ENCODE results near the gene FBXL16. TPM values are rescaled to one million over a fixed set of nuclear protein-coding genes. Genes with fewer than 3 reads are reported as not detected.

FBXL16 gene
- total RNA-seq (2022; extraction: Qiagen RNA extraction): 2.7 to 5.7 TPM (median 5.3 TPM) in 5 replicates

DNA sequence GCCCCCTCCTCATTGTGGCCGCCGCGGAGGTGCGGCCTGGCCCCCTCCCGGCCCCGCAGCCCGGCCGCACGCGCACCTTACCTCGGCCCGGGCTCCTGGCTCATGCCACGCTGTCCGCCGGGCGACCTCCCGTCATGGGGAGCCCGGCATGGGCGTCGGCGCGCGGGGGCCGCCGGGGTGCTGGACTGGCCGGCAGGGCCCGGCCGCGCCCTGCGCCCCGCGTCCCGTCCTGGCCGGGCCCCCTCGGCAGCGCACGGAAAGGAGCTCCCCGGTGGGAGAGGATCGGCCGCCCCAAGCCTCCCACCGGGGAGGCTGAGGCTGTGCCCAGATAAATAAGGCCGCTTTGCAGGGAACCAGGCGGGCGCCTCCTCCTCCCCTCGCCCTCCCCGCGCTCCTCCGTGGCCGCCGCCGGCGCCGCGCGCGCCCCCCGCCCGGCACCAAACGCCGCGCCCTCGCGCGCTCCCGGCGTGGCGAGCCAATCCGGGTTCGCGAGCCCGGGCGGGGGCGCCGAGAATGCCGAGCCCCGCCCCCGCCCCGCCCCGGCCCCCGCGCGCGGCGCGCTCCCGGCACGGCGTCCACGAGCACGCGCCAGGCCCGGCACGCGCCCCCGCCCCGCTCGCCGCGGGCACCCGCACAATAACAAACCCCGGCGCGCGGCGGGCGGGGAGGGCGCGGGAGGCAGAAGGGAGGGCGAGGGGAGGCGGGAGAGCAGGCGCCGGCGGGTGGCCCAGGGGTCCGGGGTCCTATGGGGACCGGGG, at the start of gene FBXL16:
Gene FBXL16, minus strand, starts transcription at position 371 of the 758 bp plus-strand sequence. CDS start 8,396 bp downstream, outside the sequence.

GRCh38 chr16:740764-741505, 35.3 kb upstream of the FBXL16 start, which contains the start of gene CIAO3:
TSS of gene CIAO3 (minus strand) at chr16:740997. CDS start at chr16:740985, 12 bp downstream.

DNA sequence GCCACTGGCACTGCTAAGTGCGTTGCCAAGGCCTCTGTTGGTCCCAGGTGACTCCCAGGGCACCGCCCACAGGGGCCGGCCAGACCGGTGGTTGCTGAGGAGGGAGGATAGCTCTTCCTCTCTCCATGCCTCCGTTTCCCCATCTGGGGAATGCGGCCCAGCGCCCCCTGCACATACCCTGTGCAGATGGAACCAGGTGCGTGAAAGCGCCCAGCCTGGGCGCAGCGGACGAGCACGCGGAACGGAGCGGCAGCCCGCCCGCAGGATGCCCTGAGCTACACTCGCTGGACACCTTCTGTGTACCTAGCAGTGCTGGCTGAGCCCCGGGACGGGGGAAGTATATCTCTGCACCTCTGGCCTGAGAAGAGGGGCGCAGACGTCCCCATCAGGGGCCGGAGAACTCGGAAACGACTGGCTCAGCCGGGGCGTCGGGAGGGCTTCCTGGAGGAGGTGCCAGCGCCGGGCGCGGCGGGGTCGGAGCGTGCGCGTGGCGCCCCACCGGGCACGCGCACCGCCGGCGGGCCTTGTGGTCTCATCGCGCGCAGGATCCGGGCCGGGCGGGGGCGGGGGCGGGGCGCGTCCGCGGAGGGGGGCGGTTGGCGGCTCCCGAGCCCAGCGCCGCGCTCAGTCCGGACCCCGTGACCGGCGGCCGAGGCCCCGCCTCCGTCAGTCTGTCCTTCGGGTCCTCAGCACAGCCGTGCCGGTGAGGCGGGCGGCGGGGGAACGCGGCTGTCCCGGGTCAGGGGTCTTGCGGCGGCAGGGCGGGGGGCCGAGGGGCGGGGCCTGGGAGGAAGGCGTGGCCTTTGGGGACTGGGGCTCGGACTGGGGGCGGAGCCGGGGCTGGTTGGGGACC, 21.1 kb upstream of the FBXL16 start, which contains the start of the genes CCDC78 and HAGHL:
Gene CCDC78, minus strand, starts transcription at position 6 of the 853 bp plus-strand sequence. CDS start 76 bp downstream, outside the sequence.
Gene HAGHL, plus strand, starts transcription at position 669 of the 853 bp plus-strand sequence. CDS start 404 bp downstream, outside the sequence.

GRCh38 chr16:720990-721764, 15.6 kb upstream of the FBXL16 start, which contains the start of gene ANTKMT:
TSS of gene ANTKMT (plus strand) at chr16:721146. CDS start at chr16:721275, 129 bp downstream.

DNA sequence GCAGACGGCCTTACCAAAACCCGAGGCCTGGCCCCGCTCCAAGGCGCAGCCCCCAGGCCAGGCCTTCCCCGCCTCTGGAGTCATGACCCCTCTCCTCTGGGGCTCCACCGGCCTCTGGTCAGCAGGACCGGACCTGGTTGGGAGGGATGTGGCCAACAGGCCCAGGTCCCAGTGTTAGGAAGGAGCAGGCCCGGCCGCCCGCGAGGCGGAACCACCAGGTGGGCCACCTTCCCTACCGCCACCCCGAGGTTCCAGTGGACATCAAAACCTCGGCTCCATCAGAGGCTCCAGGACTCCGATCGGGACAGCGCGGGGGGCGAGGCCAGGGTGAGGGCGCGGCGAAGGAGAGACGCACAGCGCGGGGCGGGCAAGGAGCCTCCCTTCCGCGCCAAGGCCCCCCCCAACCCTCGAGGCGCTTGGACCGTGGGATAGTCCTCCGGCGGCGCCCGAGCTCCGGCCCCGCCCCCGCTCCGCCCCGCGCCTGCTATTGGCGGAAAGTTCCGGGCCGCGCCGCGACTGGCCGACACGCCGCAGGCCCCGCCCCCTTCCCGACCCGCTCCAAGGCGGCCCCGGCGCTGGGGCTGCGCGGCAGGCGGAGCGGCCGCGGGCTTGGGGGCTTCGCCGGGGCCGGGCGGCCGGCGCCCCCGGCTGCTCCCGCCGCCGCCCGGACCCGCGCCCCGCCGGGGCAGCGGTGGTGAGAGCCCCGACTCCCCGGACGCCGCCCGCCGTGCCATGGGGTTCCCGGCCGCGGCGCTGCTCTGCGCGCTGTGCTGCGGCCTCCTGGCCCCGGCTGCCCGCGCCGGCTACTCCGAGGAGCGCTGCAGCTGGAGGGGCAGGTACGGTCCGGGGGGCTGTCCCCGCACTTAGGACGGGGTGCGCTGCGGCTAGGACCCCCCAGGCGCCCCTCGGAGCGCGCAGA, 9.2 kb upstream of the FBXL16 start, which contains the start of gene METRN:
Gene METRN, plus strand, starts transcription at position 561 of the 919 bp plus-strand sequence. Its CDS starts 172 bp downstream, at position 733.

DNA sequence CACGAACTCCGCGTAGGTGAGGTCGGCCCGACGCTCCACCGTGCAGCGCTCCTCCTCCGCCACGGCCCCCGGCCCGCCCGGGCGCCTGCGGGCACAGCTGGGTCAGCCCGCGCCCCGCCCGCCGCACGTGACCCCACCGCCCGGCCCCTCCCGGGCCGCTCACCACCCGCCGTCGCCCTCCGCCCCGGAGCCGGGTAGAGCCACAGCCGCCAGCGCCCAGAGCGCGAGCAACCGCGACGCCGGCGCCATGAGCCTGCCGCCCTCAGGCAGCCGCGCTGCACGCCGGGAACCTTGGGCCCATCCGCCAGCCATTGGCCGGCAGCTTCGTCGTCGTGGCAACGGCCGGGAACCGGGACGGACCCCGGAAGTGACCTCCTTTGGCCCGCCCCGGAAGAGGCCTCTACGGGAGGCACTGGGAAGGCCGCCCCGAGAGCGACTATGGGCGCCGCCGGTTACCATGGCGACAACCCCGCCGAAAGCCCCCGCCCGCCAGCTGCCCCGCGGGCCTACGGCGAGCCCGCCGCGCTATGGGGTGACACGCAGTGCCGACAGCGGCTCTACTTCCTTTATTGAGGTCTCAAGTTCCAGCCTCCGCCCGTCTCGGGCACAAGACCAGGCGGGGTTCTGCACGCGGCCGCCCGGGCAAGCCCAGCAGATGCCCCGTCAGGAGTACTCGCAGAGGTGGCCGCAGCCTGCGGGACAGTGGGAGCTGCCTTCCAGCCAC, 21.4 kb downstream of the FBXL16 start, which contains the start of gene JMJD8:
Gene JMJD8, minus strand, starts transcription at position 264 of the 724 bp plus-strand sequence. Its CDS starts 15 bp downstream, at position 249.

GRCh38 chr16:679814-680624, 25.6 kb downstream of the FBXL16 start, which contains the start of gene STUB1:
TSS of gene STUB1 (plus strand) at chr16:680410. CDS start at chr16:680526, 116 bp downstream.

GRCh38 chr16:674968-675883, 30.4 kb downstream of the FBXL16 start, which contains the start of gene RHBDL1:
TSS of gene RHBDL1 (plus strand) at chr16:675671. CDS start at chr16:675791, 120 bp downstream.

DNA sequence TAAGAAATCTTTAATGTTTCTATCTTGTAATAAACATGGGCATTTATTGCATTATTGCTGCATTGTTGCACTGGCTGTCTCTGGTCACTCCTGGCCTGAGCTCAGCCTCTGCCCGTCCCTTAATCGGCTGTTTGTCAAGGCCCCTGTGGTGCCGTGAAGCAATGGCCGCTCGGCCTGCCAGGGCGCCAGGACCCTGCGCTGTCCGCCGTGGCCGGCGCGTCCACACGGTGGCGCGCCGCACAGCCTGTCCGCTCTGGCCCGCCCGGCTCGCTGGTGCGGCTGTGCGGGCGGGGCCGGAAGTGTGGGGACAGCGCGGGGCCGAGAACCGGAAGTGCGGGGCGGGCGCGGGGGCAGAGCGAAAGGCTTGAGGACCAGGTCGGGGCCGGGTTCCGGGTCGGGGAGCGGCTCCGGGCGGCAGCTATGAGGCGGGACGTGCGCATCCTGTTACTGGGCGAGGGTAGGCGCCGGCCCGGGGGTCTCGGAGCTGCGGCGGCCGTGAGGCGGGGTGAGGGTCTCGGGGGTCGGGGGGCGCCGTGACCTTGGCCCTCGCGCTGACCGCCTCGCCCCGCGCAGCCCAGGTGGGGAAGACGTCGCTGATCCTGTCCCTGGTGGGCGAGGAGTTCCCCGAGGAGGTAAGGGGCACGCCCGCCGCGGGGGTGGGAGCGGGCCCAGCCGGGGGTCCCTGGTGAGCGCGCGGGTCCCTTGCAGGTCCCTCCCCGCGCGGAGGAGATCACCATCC, 37.7 kb downstream of the FBXL16 start, which contains the start of gene RHOT2:
Gene RHOT2, plus strand, starts transcription at position 353 of the 739 bp plus-strand sequence. Its CDS starts 68 bp downstream, at position 421.

DNA sequence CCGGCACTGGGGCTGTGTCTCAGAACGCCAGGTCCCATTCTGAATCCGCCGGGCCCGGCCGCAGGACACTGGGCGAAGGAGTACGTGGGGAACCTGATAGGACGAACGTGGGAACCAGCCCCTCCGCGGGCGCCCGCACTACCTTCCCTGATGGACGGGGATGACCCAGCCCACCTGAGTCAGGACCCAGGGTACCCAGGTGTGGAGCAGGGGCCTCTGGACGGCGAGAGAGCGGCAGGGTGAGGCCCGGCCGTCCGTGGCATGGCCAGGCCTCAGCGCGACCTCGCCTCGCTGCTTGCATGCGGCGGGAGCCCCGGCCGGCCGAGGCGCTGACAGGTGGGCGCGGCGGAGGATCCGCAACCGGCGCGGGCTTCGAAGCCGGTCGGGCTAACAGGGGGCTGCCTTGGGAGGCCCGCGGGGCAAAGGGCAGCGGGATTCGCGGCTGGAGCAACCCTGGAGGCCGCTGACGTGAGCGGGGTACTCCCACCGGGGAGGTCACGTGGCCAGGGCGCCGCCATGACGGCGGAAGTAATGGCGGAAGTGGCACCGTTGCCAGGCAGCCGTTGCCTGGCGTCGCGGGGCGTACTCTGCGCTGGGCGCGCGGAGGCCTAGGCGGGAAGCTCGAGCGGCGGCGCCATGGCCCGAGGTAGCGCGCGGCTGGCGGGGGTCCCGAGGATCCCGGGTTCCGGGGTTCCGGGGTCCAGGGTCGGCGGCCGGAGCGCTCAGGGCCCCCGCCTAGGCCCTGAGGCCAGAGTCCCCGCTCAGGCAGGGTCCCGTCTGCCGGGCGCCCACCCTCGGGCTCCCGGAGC, 56.6 kb downstream of the FBXL16 start, which contains the start of gene WDR90:
Gene WDR90, plus strand, starts transcription at position 585 of the 809 bp plus-strand sequence. Its CDS starts 52 bp downstream, at position 637.

Other genes with a start within 250 kb of the FBXL16 start
- 43.1 to 85.3 TPM (median 79.8 TPM) in 5 replicates for gene CAPN15, start 178.1 kb downstream of the FBXL16 start, total RNA-seq (2022; extraction: Qiagen RNA extraction)
- gene PRR35, start 145.4 kb downstream of the FBXL16 start, total RNA-seq (2022; extraction: Qiagen RNA extraction): 0.11 to 0.21 TPM (median 0.16 TPM) in 5 replicates
- gene NHLRC4, start 138.8 kb downstream of the FBXL16 start, total RNA-seq (2022; extraction: Qiagen RNA extraction): 0.18 to 0.31 TPM (median 0.23 TPM) in 5 replicates
- gene PIGQ, start 135.8 kb downstream of the FBXL16 start, total RNA-seq (2022; extraction: Qiagen RNA extraction): 29.7 to 46.5 TPM (median 42.0 TPM) in 5 replicates
- gene RAB40C, start 115.7 kb downstream of the FBXL16 start, total RNA-seq (2022; extraction: Qiagen RNA extraction): 13.6 to 21.0 TPM (median 19.8 TPM) in 5 replicates
- gene WFIKKN1, start 74.8 kb downstream of the FBXL16 start, total RNA-seq (2022; extraction: Qiagen RNA extraction): 0.10 to 0.22 TPM (median 0.17 TPM) in 5 replicates
- gene METTL26, start 69.5 kb downstream of the FBXL16 start, total RNA-seq (2022; extraction: Qiagen RNA extraction): 80.2 to 152 TPM (median 145 TPM) in 5 replicates
- gene MCRIP2, start 64.0 kb downstream of the FBXL16 start, total RNA-seq (2022; extraction: Qiagen RNA extraction): 18.9 to 46.8 TPM (median 43.8 TPM) in 5 replicates
- gene WDR90, start 56.4 kb downstream of the FBXL16 start, total RNA-seq (2022; extraction: Qiagen RNA extraction): 15.6 to 33.0 TPM (median 31.9 TPM) in 5 replicates
- 60.9 to 107 TPM (median 100 TPM) in 5 replicates for gene RHOT2, start 37.7 kb downstream of the FBXL16 start, total RNA-seq (2022; extraction: Qiagen RNA extraction)
- 0.35 to 2.0 TPM (median 1.6 TPM) in 5 replicates for gene RHBDL1, start 30.1 kb downstream of the FBXL16 start, total RNA-seq (2022; extraction: Qiagen RNA extraction)
- gene STUB1, start 25.4 kb downstream of the FBXL16 start, total RNA-seq (2022; extraction: Qiagen RNA extraction): 81.2 to 132 TPM (median 119 TPM) in 5 replicates
- gene JMJD8, start 21.5 kb downstream of the FBXL16 start, total RNA-seq (2022; extraction: Qiagen RNA extraction): 59.4 to 85.3 TPM (median 82.4 TPM) in 5 replicates
- 4.4 to 6.5 TPM (median 6.0 TPM) in 5 replicates for gene WDR24, start 15.4 kb downstream of the FBXL16 start, total RNA-seq (2022; extraction: Qiagen RNA extraction)
- 68.1 to 229 TPM (median 214 TPM) in 5 replicates for gene METRN, start 9.3 kb upstream of the FBXL16 start, total RNA-seq (2022; extraction: Qiagen RNA extraction)
- 27.8 to 63.8 TPM (median 62.1 TPM) in 5 replicates for gene ANTKMT, start 15.3 kb upstream of the FBXL16 start, total RNA-seq (2022; extraction: Qiagen RNA extraction)
- gene CCDC78, start 20.6 kb upstream of the FBXL16 start, total RNA-seq (2022; extraction: Qiagen RNA extraction): 3.5 to 7.1 TPM (median 6.3 TPM) in 5 replicates
- 13.9 to 21.0 TPM (median 20.3 TPM) in 5 replicates for gene HAGHL, start 21.3 kb upstream of the FBXL16 start, total RNA-seq (2022; extraction: Qiagen RNA extraction)
- gene CIAO3, start 35.2 kb upstream of the FBXL16 start, total RNA-seq (2022; extraction: Qiagen RNA extraction): 19.6 to 27.7 TPM (median 25.6 TPM) in 5 replicates
- gene MSLN, start 54.9 kb upstream of the FBXL16 start, total RNA-seq (2022; extraction: Qiagen RNA extraction): 2.1 to 3.7 TPM (median 2.5 TPM) in 5 replicates
- gene RPUSD1, start 82.6 kb upstream of the FBXL16 start, total RNA-seq (2022; extraction: Qiagen RNA extraction): 33.6 to 55.9 TPM (median 53.5 TPM) in 5 replicates
- gene CHTF18, start 82.8 kb upstream of the FBXL16 start, total RNA-seq (2022; extraction: Qiagen RNA extraction): 15.9 to 33.5 TPM (median 29.7 TPM) in 5 replicates
- not detected in 5 replicates for gene GNG13, start 94.9 kb upstream of the FBXL16 start, total RNA-seq (2022; extraction: Qiagen RNA extraction)